GM12878 (cell line): ENCODE data around the gene PRDX1. TPM values are rescaled to one million over a fixed set of nuclear protein-coding genes. Genes with fewer than 3 reads are reported as not detected.

ENCODE experiments used
- ASH2L ChIP-seq: fragments of 300-600, 200-600 bp; sonication (generic); IDR thresholded peaks from 2 replicates; pipeline ENCODE4 v1.6.1; 2017; ENCODE audit warnings: low read depth, mild to moderate bottlenecking, borderline replicate concordance
- CHD4 ChIP-seq: fragments of 200-600 bp; sonication (generic); IDR thresholded peaks from 2 replicates; pipeline ENCODE4 v1.6.1; 2016; ENCODE audit warnings: mild to moderate bottlenecking
- GABPA ChIP-seq: IDR thresholded peaks from 2 replicates; pipeline ENCODE4 v1.6.1; 2014; ENCODE audit warnings: antibody characterized with exemption, low read depth, mild to moderate bottlenecking, inconsistent platforms
- GATAD2B ChIP-seq: fragments of 450-650 bp; conservative IDR thresholded peaks from 2 replicates; pipeline ENCODE4 v1.6.1; 2017; ENCODE audit warnings: low read depth, mild to moderate bottlenecking, moderate library complexity
- IKZF2 ChIP-seq, 2 experiments: fragments of 450-650 bp; IDR thresholded peaks; 2 replicates each; pipeline ENCODE4 v1.6.1; 2017; ENCODE audit warnings: mild to moderate bottlenecking in 2 of 2, moderate library complexity in 2 of 2
- JUNB ChIP-seq: IDR thresholded peaks from 2 replicates; pipeline ENCODE4 v1.6.1; 2016; ENCODE audit warnings: antibody characterized with exemption, mild to moderate bottlenecking
- MXI1 ChIP-seq: fragments of 150-350 bp; IDR thresholded peaks from 2 replicates; pipeline ENCODE4 v1.6.1; 2011; ENCODE audit warnings: low read depth, mild to moderate bottlenecking, inconsistent platforms, low read length, improper control_type of control experiment
- MYB ChIP-seq: fragments of 150-350 bp; IDR thresholded peaks from 2 replicates; pipeline ENCODE4 v1.6.1; 2014; ENCODE audit warnings: mild to moderate bottlenecking, low read depth, low read length, borderline replicate concordance
- NFIC ChIP-seq: IDR thresholded peaks from 2 replicates; pipeline ENCODE4 v1.6.1; 2012; ENCODE audit warnings: low read depth, mild to moderate bottlenecking, inconsistent platforms, low read length, moderate library complexity
- NR2C1 ChIP-seq: fragments of 450-650 bp; IDR thresholded peaks from 2 replicates; pipeline ENCODE4 v1.6.1; 2017; ENCODE audit warnings: antibody characterized with exemption, mild to moderate bottlenecking, moderate library complexity
- NR2C2 ChIP-seq: IDR thresholded peaks from 2 replicates; pipeline ENCODE4 v1.6.1; 2011; ENCODE audit warnings: borderline replicate concordance, low read depth; ENCODE audit not compliant: control insufficient read depth, insufficient read length
- PKNOX1 ChIP-seq: fragments of 450-650 bp; IDR thresholded peaks from 2 replicates; pipeline ENCODE4 v1.6.1; 2016; ENCODE audit warnings: mild to moderate bottlenecking
- RAD21 ChIP-seq: IDR thresholded peaks from 2 replicates; pipeline ENCODE4 v1.6.1; 2011; ENCODE audit warnings: mild to moderate bottlenecking, low read depth, low read length, moderate library complexity; ENCODE audit not compliant: insufficient read depth
- RELB ChIP-seq: fragments of 450-650 bp; IDR thresholded peaks from 2 replicates; pipeline ENCODE4 v1.6.1; 2017; ENCODE audit warnings: low read depth, mild to moderate bottlenecking, moderate library complexity
- RUNX3 ChIP-seq: IDR thresholded peaks from 2 replicates; pipeline ENCODE4 v1.6.1; 2012; ENCODE audit warnings: low read length, inconsistent platforms
- SMAD5 ChIP-seq: IDR thresholded peaks from 2 replicates; pipeline ENCODE4 v1.6.1; 2016; ENCODE audit warnings: antibody characterized with exemption, low read depth
- SMARCA5 ChIP-seq: fragments of 450-650 bp; IDR thresholded peaks from 2 replicates; pipeline ENCODE4 v1.6.1; 2017; ENCODE audit warnings: mild to moderate bottlenecking
- SUPT20H ChIP-seq: IDR thresholded peaks from 2 replicates; pipeline ENCODE4 v1.6.1; 2011; ENCODE audit warnings: low read depth, mild to moderate bottlenecking, low read length, moderate library complexity, borderline replicate concordance; ENCODE audit not compliant: control insufficient read depth
- TAF1 ChIP-seq: IDR thresholded peaks from 2 replicates; pipeline ENCODE4 v1.6.1; 2011; ENCODE audit warnings: mild to moderate bottlenecking, low read depth, low read length, borderline replicate concordance
- TCF12 ChIP-seq: IDR thresholded peaks from 2 replicates; pipeline ENCODE4 v1.6.1; 2011; ENCODE audit warnings: low read depth, mild to moderate bottlenecking, low read length
- TCF7 ChIP-seq: IDR thresholded peaks from 2 replicates; pipeline ENCODE4 v1.6.1; 2014; ENCODE audit warnings: antibody characterized with exemption, borderline replicate concordance
- ZZZ3 ChIP-seq: IDR thresholded peaks from 2 replicates; pipeline ENCODE4 v1.6.1; 2011; ENCODE audit warnings: low read depth; ENCODE audit not compliant: control insufficient read depth, insufficient read length
- polyA plus RNA-seq, 11 experiments: library from polyadenylated mRNA; depleted of rRNA in 4 of 11; unstranded in 6 of 11; stranded (reverse) in 5 of 11; fragments of >200 nt; fragmentation: Nextera tagmentation in 4 of 11; fragmentation: Illumina TruSeq in 1 of 11; extraction: Ambion mirVana in 4 of 11; extraction: Trizol in 1 of 11; gene quantifications; 1 replicate in 1 of 11; 2 replicates in 10 of 11; pipeline versions ENCODE4 v1.2.1 to v1.2.3, GENCODE V29; 2011 to 2016; ENCODE audit warnings: inconsistent platforms in 2 of 11, missing spikeins in 2 of 11, low read depth in 1 of 11
- total RNA-seq, 4 experiments: library from RNA; depleted of rRNA in 3 of 4; stranded (reverse); fragments of >200 nt in 3 of 4; fragmentation: Illumina TruSeq in 1 of 4; extraction: Trizol in 1 of 4; gene quantifications; 2 replicates each; pipeline versions ENCODE4 v1.2.1 to v1.2.3, GENCODE V29; 2013 to 2021
- TF ChIP-seq, protein P1 (sequence below): IDR thresholded peaks from 2 replicates; pipeline ENCODE4 v1.6.1; 2012; ENCODE audit warnings: low read depth, low read length, improper control_type of control experiment
- TF ChIP-seq, protein P2 (sequence below): fragments of 450-650 bp; IDR thresholded peaks from 2 replicates; pipeline ENCODE4 v1.6.1; 2016; ENCODE audit warnings: mild to moderate bottlenecking, moderate library complexity, borderline replicate concordance

PRDX1 gene
- total and polyA plus RNA-seq, 10 of the 15 experiments (the other 5 are each of a cell fraction or from before 2014, with no cell fraction given): 659 to 1,775 (median 811) TPM

GRCh38 chr1:45545553-45546310 is 24.0 kb upstream of the PRDX1 start (continued):
- TF ChIP-seq RELB: no peak
- TF ChIP-seq NFIC: peak; percentile 58; the same call in 1 of the 2 replicates
- TF ChIP-seq GATAD2B: no peak
- TF ChIP-seq, protein P1, sequence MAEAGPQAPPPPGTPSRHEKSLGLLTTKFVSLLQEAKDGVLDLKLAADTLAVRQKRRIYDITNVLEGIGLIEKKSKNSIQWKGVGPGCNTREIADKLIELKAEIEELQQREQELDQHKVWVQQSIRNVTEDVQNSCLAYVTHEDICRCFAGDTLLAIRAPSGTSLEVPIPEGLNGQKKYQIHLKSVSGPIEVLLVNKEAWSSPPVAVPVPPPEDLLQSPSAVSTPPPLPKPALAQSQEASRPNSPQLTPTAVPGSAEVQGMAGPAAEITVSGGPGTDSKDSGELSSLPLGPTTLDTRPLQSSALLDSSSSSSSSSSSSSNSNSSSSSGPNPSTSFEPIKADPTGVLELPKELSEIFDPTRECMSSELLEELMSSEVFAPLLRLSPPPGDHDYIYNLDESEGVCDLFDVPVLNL: no peak
- peak; percentile 52; the same call in 1 of the 2 replicates for TF ChIP-seq JUNB
- TF ChIP-seq SMAD5: no peak
- peak; percentile 71 for TF ChIP-seq PKNOX1
- no peak for TF ChIP-seq SUPT20H
- no peak for TF ChIP-seq RAD21
- no peak for TF ChIP-seq SMARCA5
- TF ChIP-seq TAF1: 0 out of 2 replicates have a peak, but pooled peaks have one; percentile 10
- TF ChIP-seq, protein P2, sequence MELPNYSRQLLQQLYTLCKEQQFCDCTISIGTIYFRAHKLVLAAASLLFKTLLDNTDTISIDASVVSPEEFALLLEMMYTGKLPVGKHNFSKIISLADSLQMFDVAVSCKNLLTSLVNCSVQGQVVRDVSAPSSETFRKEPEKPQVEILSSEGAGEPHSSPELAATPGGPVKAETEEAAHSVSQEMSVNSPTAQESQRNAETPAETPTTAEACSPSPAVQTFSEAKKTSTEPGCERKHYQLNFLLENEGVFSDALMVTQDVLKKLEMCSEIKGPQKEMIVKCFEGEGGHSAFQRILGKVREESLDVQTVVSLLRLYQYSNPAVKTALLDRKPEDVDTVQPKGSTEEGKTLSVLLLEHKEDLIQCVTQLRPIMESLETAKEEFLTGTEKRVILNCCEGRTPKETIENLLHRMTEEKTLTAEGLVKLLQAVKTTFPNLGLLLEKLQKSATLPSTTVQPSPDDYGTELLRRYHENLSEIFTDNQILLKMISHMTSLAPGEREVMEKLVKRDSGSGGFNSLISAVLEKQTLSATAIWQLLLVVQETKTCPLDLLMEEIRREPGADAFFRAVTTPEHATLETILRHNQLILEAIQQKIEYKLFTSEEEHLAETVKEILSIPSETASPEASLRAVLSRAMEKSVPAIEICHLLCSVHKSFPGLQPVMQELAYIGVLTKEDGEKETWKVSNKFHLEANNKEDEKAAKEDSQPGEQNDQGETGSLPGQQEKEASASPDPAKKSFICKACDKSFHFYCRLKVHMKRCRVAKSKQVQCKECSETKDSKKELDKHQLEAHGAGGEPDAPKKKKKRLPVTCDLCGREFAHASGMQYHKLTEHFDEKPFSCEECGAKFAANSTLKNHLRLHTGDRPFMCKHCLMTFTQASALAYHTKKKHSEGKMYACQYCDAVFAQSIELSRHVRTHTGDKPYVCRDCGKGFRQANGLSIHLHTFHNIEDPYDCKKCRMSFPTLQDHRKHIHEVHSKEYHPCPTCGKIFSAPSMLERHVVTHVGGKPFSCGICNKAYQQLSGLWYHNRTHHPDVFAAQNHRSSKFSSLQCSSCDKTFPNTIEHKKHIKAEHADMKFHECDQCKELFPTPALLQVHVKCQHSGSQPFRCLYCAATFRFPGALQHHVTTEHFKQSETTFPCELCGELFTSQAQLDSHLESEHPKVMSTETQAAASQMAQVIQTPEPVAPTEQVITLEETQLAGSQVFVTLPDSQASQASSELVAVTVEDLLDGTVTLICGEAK: no peak
- TF ChIP-seq ASH2L: no peak
- no peak for TF ChIP-seq MXI1
- no peak for TF ChIP-seq MYB
- no peak for TF ChIP-seq IKZF2 (IDR thresholded peaks at IDR 0.05)
- no peak for TF ChIP-seq GABPA
- TF ChIP-seq RUNX3: peak; percentile 42; the same call in 1 of the 2 replicates
- no peak for TF ChIP-seq NR2C2
- TF ChIP-seq ZZZ3: no peak
- TF ChIP-seq TCF12: peak; percentile 83; the same call in 1 of the 2 replicates
- no peak for TF ChIP-seq NR2C1
- TF ChIP-seq TCF7: no peak
- TF ChIP-seq CHD4: no peak
